Heart left ventricle (tissue), 16 donors: ENCODE data around the gene CD8A. TPM values are rescaled to one million over a fixed set of nuclear protein-coding genes. Genes with fewer than 3 reads are reported as not detected.
A peak's percentile ranks its signal among the peaks of the same experiment; 100 is the strongest.

Experiments used
- ATAC-seq, 4 donors: fragments of 200-7000 bp; cut with Tn5 transposase; one replicate each; pipeline ENCODE4 v1.9.1; 2020 to 2022; ENCODE audit warnings: moderate library complexity in 4 of 4, mild to moderate bottlenecking in 3 of 4, moderate number of reproducible peaks in 1 of 4
- DNase-seq, 5 donors: peaks; one replicate each; pipeline ENCODE4 v3.0.0-alpha.2; 2020
- H3K27ac ChIP-seq, 12 donors: fragments of 200-600 bp; sonication (generic) in 4 of 12; one replicate each; pipeline versions ENCODE4 v1.5.0 to v1.8.0; 2016 to 2022; ENCODE audit warnings: mild to moderate bottlenecking in 2 of 12
- H3K27me3 ChIP-seq, 9 donors: fragments of 200-600 bp; sonication (generic) in 2 of 9; one replicate each; pipeline versions ENCODE4 v1.5.1 to v1.8.0; 2016 to 2022; ENCODE audit warnings: mild to moderate bottlenecking in 3 of 9
- H3K36me3 ChIP-seq, 9 donors: fragments of 200-600 bp; sonication (generic) in 2 of 9; one replicate each; pipeline versions ENCODE4 v1.5.0 to v1.8.0; 2018 to 2022; ENCODE audit warnings: mild to moderate bottlenecking in 2 of 9
- H3K4me1 ChIP-seq, 12 donors: fragments of 200-600 bp; sonication (generic) in 4 of 12; one replicate each; pipeline versions ENCODE4 v1.5.0 to v1.8.0; 2016 to 2022; ENCODE audit warnings: mild to moderate bottlenecking in 3 of 12
- H3K4me3 ChIP-seq, 12 donors: fragments of 200-600 bp; sonication (generic) in 4 of 12; one replicate each; pipeline versions ENCODE4 v1.5.0 to v1.8.0; 2017 to 2022; ENCODE audit warnings: mild to moderate bottlenecking in 9 of 12, moderate library complexity in 4 of 12
- H3K9me3 ChIP-seq, 12 donors: fragments of 200-600 bp; sonication (generic) in 4 of 12; one replicate each; pipeline versions ENCODE4 v1.5.0 to v1.8.0; 2016 to 2022; ENCODE audit warnings: mild to moderate bottlenecking in 1 of 12
- CTCF ChIP-seq, 12 donors: fragments of 200-600 bp; sonication (generic) in 4 of 12; IDR thresholded peaks; one replicate each; pipeline versions ENCODE4 v1.5.0 to v1.8.0; 2018 to 2022; ENCODE audit warnings: antibody characterized with exemption in 12 of 12, mild to moderate bottlenecking in 5 of 12
- POLR2A ChIP-seq, 2 donors: fragments of 450-650 bp; IDR thresholded peaks; one replicate each; pipeline ENCODE4 v1.6.1; 2017; ENCODE audit warnings: antibody characterized with exemption in 2 of 2, mild to moderate bottlenecking in 2 of 2, moderate library complexity in 2 of 2
- WGBS, 4 donors: extraction: QIAGEN DNeasy Blood & Tissue Kit in 2 of 4; methylation state at CpG; one replicate each; pipeline versions ENCODE4 v1.1.5 to v1.1.7; 2013 to 2018; 5-methylcytosine and 5-hydroxymethylcytosine counted together
- intact Hi-C, 10 donors: fragments of 100-400 bp; cut with DNase I; formaldehyde crosslinking; loops; one replicate each; pipeline versions ENCODE4 v1.11.1 to v1.14.2; 2022
- polyA plus RNA-seq, 2 donors: library from polyadenylated mRNA; stranded (reverse); fragments of 200-250 nt; gene quantifications; one replicate each; pipeline ENCODE4 v1.2.3, GENCODE V29; 2013
- total RNA-seq, 9 donors: library from RNA; depleted of rRNA in 2 of 9; stranded (reverse); fragments of >200 nt in 2 of 9; fragmentation: NEBNext Ultra II Directional in 3 of 9; extraction: Animal tissue kit (Norgen Biotek cat#: 25700) in 3 of 9; gene quantifications; one replicate each; pipeline versions ENCODE4 v1.1.0 to v1.2.4, GENCODE V29; 2016 to 2023
- donor health status: ischemic (EF 13 %, LVEDD 7.1; RV severe dilation, severe dysfunction).
- donor health status: healthy with polysubstance abuse.
- donor health status: DM: no; HTN: yes; CAD: no.
- donor health status: DM: no; HTN: no; CAD: no.
- donor health status: ischemic (EF 25% LVEDD 6.9; RV normal size, moderate dysfunction).
- donor health status: ischemic (EF 25% LVEDD 5.7; RV mildly dilated, moderate dysfunction).
- donor health status: healthy.
- donor health status: DM: yes; HTN: yes; CAD: no.
- donor health status: ischemic (EF 35%, LVEDD 5.7; RV mildly dilated, moderate dysfunction).
- donor health status: nonischemic (EF 11% LVEDD 7.7; RV severe dilation, severe dysfunction).
- donor health status: DM: yes; HTN: yes; CAD: no.
- donor health status: PGD.
- donor health status: ischemic (EF 29% LVEDD 5.4; RV normal size, mild dysfunction).
- donor health status: nonischemic (EF 23%, LVEDD 6.1; RV moderate dilation, normal function).

CD8A gene
- total and polyA plus RNA-seq, 11 donors, result 0.24 to 11.1 (median 0.43) TPM; not detected in 1

- TF ChIP-seq POLR2A (IDR thresholded peaks at IDR 0.05) (no peak), CTCF (IDR thresholded peaks at IDR 0.05) (no peak)
- H3K36me3 ChIP-seq, result no peaks in the 10 kb centered on the region
- H3K4me3 ChIP-seq, result peak overlapping the region in 1 of 12 donors; percentile 5
- ATAC-seq, result no peak
- H3K27me3 ChIP-seq, result peaks cover 0 to 11% (median 0%) of the 10 kb centered on the region in 9 donors
- peak overlapping the region in 1 of 12 donors; percentile 48 for H3K27ac ChIP-seq
- H3K9me3 ChIP-seq, result peaks cover 0 to 17% (median 3%) of the 10 kb centered on the region in 12 donors
- DNase-seq, result no peak
- no peaks in the 10 kb centered on the region for H3K4me1 ChIP-seq
- intact Hi-C loops, result no loop called here
- 90 to 93% (median 91%) methylated on average over 6 of the region's 6 CpGs for WGBS, 4 donors
Measured at GRCh38 chr2:86821842-86822241, 31.1 kb upstream of the CD8A start.

- peaks cover 0 to 17% (median 3%) of the 10 kb centered on the region in 12 donors for H3K9me3 ChIP-seq
- H3K27me3 ChIP-seq, result peaks cover 0 to 11% (median 0%) of the 10 kb centered on the region in 9 donors
- DNase-seq, result no peak
- no peaks in the 10 kb centered on the region for H3K4me1 ChIP-seq
- no peak for TF ChIP-seq CTCF (IDR thresholded peaks at IDR 0.05)
- TF ChIP-seq POLR2A (IDR thresholded peaks at IDR 0.05), result no peak
- intact Hi-C loops, result no loop called here
- ATAC-seq, result no peak
- H3K4me3 ChIP-seq, result peak overlapping the region in 1 of 12 donors; percentile 5
- no peaks in the 10 kb centered on the region for H3K36me3 ChIP-seq
- WGBS, 4 donors, result 85 to 91% (median 88%) methylated on average over 13 of the region's 13 CpGs
- peak overlapping the region in 1 of 12 donors; percentile 48 for H3K27ac ChIP-seq
Measured at GRCh38 chr2:86821306-86821705, 30.6 kb upstream of the CD8A start.

GRCh38 chr2:86818957-86819356 lies 28.2 kb upstream of the CD8A start:
- TF ChIP-seq POLR2A (IDR thresholded peaks at IDR 0.05), result no peak
- no peak for TF ChIP-seq CTCF (IDR thresholded peaks at IDR 0.05)
- ATAC-seq (no peak), DNase-seq (no peak)
- intact Hi-C loops, result no loop called here
- no peak overlapping the region for H3K4me3 ChIP-seq
- no peaks in the 10 kb centered on the region for H3K36me3 ChIP-seq
- no peaks in the 10 kb centered on the region for H3K4me1 ChIP-seq
- H3K27me3 ChIP-seq, result peaks cover 0 to 19% (median 0%) of the 10 kb centered on the region in 9 donors
- 85 to 91% (median 90%) methylated on average over 2 of the region's 2 CpGs for WGBS, 4 donors
- H3K27ac ChIP-seq, result no peak overlapping the region
- peaks cover 0 to 17% (median 3%) of the 10 kb centered on the region in 12 donors for H3K9me3 ChIP-seq

- H3K27ac ChIP-seq, result no peak overlapping the region
- TF ChIP-seq CTCF (IDR thresholded peaks at IDR 0.05) (no peak), POLR2A (IDR thresholded peaks at IDR 0.05) (no peak)
- intact Hi-C loops, result no loop called here
- no peak overlapping the region for H3K4me3 ChIP-seq
- H3K9me3 ChIP-seq, result peaks cover 0 to 15% (median 3%) of the 10 kb centered on the region in 12 donors
- DNase-seq (no peak), ATAC-seq (no peak)
- no peaks in the 10 kb centered on the region for H3K36me3 ChIP-seq
- H3K27me3 ChIP-seq, result peaks cover 0 to 26% (median 0%) of the 10 kb centered on the region in 9 donors
- 91 to 95% (median 93%) methylated on average over 4 of the region's 4 CpGs for WGBS, 4 donors
- no peaks in the 10 kb centered on the region for H3K4me1 ChIP-seq
Measured at GRCh38 chr2:86818114-86818801, 27.5 kb upstream of the CD8A start.
